Measurements from ENCODE around the gene MCC.

The MCC gene

DNA sequence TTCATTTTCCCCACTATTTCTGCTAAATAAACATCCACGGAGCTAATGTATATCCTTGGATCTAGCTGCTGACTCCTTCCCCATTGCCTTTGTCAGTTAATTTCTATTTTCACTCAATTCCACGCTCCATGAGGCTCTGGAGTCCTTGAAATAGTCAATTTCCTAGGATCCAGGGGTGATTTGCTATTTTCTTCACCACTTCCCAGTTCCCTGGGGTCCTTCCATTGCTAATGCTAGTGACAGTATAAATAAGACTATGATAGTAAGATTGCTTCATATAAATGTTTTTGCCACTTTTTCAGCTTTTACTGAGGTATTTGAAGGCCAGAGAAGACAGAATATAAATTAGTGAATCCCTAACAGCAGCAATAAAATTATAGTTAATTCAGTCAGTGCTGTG, 66.6 kb downstream of the MCC start:
- TF ChIP-seq GATA2 (IDR thresholded peaks at IDR 0.05; ENCODE audit: low read depth, low read length), result no peak
- no peak for TF ChIP-seq GATA3 (IDR thresholded peaks at IDR 0.05; ENCODE audit: low read depth, low read length)

- TF ChIP-seq GATA3 (IDR thresholded peaks at IDR 0.05; ENCODE audit: low read depth, low read length) (no peak), GATA2 (IDR thresholded peaks at IDR 0.05; ENCODE audit: low read depth, low read length) (no peak)
These were observed 82.7 kb downstream of the MCC start for GRCh38 chr5:113405530-113405929.

DNA sequence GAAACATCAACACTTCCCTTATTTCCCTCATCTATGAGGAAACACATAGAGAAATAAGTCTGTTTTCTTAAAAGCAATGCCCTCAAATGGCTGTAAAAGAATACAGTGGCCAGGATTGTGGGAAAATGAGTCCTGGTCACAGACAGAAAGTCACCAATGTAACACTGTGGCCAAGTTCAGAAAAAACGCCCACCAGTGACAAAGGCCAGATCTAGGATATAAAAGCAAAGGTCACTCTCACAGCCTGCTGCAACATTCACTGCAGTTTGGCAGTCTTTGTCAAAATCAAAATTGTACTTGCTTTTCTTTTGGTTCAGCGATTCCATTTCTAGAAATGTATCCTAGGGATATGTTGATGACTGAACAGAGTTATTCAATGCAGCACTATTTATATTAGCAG, 84.0 kb downstream of the MCC start:
- TF ChIP-seq GATA2 (IDR thresholded peaks at IDR 0.05; ENCODE audit: low read depth, low read length), result no peak

- TF ChIP-seq GATA3 (IDR thresholded peaks at IDR 0.05; ENCODE audit: low read depth, low read length), result no peak
- no peak for TF ChIP-seq GATA2 (IDR thresholded peaks at IDR 0.05; ENCODE audit: low read depth, low read length)
These were observed 91.2 kb downstream of the MCC start for GRCh38 chr5:113397046-113397445.

DNA sequence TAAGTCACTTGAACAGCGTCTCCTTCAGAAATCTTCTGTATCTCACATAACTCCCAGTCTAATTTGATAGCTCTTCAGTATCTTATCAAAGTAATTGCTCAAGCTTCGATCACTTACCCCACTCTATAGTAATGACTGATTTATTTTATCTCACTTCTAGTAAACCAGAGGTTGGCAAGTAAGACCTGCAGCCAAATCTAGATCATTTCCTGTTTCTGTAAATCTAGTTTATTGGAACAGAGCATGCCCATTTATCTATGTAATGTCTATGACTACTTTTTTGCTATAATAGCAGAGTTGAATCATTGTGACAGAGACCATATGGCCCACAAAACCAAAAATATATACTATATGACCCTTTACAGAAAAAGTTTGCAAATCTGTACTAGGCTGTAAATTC, 93.6 kb downstream of the MCC start:
- TF ChIP-seq GATA2 (IDR thresholded peaks at IDR 0.05; ENCODE audit: low read depth, low read length) (no peak), GATA3 (IDR thresholded peaks at IDR 0.05; ENCODE audit: low read depth, low read length) (no peak)

GRCh38 chr5:113390224-113390623, 98.0 kb downstream of the MCC start:
- TF ChIP-seq GATA3 (IDR thresholded peaks at IDR 0.05; ENCODE audit: low read depth, low read length) (no peak), GATA2 (IDR thresholded peaks at IDR 0.05; ENCODE audit: low read depth, low read length) (no peak)

DNA sequence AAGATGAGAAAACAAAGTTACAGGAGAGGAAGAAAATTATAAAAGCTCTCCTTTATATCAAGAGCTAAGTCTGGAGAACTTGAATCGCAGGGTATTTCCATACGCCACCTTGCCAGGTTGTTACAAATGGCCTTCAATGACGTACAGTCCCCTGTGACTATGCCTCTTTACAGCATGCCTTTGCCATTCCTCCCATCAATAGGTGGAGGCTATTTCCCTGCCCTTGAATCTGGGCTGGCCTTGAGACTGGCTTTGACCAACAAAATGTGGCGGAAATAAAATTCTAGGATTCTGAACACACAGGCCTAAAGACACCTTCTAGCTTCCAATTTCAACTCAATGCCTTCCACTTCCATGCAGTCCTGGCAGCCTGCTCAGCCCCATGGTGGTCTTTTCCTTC, 99.1 kb downstream of the MCC start:
- TF ChIP-seq GATA3 (IDR thresholded peaks at IDR 0.05; ENCODE audit: low read depth, low read length), result no peak
- no peak for TF ChIP-seq GATA2 (IDR thresholded peaks at IDR 0.05; ENCODE audit: low read depth, low read length)

DNA sequence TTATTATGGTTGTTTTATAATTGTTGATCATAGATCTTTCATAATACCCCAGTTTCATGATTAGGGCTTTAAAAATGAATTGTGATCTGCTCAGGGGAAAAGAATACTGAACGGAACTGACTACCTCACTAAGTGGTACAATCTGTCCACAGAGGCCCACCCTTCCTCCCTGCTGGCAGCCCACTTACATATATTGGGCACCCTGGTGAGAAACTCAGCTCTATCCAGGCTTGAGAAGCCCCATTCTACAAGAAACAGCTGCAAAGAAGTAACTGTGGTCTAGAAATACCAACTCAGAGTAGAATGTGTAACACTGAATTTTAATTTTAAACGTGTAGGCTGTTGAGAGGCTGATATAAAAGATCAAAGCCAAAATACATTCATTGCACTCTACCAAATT, 100.4 kb downstream of the MCC start:
- TF ChIP-seq GATA3 (IDR thresholded peaks at IDR 0.05; ENCODE audit: low read depth, low read length) (no peak), GATA2 (IDR thresholded peaks at IDR 0.05; ENCODE audit: low read depth, low read length) (no peak)

- TF ChIP-seq GATA3 (IDR thresholded peaks at IDR 0.05; ENCODE audit: low read depth, low read length) (no peak), GATA2 (IDR thresholded peaks at IDR 0.05; ENCODE audit: low read depth, low read length) (no peak)
These were observed 103.4 kb downstream of the MCC start for GRCh38 chr5:113384782-113385285.

- no peak for TF ChIP-seq GATA3 (IDR thresholded peaks at IDR 0.05; ENCODE audit: low read depth, low read length)
- TF ChIP-seq GATA2 (IDR thresholded peaks at IDR 0.05; ENCODE audit: low read depth, low read length), result no peak
These were observed 105.5 kb downstream of the MCC start for GRCh38 chr5:113382731-113383130.

DNA sequence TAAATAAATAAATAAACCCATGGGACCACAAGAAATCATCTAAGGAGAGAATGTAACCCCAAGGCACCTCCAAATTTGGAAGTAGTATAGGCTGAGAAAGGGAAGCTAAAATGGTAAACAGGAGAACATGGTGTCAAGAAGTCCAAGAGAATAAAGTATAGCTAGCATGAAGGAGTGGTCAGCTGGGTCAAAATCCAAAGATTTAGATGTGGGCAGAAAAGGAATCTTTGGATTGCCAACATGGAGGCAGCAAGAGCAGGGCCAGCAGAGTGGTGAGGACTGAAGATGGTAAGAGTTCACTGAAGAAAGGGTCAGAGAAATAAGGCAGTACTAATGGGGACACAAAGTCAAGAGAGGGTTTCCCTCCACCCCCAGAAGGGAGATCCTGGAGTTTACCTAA, 106.5 kb downstream of the MCC start:
- TF ChIP-seq GATA2 (IDR thresholded peaks at IDR 0.05; ENCODE audit: low read depth, low read length), result no peak
- TF ChIP-seq GATA3 (IDR thresholded peaks at IDR 0.05; ENCODE audit: low read depth, low read length), result no peak

GRCh38 chr5:113380807-113381326, 107.4 kb downstream of the MCC start:
- TF ChIP-seq GATA2 (IDR thresholded peaks at IDR 0.05; ENCODE audit: low read depth, low read length), result no peak
- no peak for TF ChIP-seq GATA3 (IDR thresholded peaks at IDR 0.05; ENCODE audit: low read depth, low read length)

GRCh38 chr5:113379936-113380806, 108.1 kb downstream of the MCC start:
- no peak for TF ChIP-seq GATA3 (IDR thresholded peaks at IDR 0.05; ENCODE audit: low read depth, low read length)
- TF ChIP-seq GATA2 (IDR thresholded peaks at IDR 0.05; ENCODE audit: low read depth, low read length), result no peak

DNA sequence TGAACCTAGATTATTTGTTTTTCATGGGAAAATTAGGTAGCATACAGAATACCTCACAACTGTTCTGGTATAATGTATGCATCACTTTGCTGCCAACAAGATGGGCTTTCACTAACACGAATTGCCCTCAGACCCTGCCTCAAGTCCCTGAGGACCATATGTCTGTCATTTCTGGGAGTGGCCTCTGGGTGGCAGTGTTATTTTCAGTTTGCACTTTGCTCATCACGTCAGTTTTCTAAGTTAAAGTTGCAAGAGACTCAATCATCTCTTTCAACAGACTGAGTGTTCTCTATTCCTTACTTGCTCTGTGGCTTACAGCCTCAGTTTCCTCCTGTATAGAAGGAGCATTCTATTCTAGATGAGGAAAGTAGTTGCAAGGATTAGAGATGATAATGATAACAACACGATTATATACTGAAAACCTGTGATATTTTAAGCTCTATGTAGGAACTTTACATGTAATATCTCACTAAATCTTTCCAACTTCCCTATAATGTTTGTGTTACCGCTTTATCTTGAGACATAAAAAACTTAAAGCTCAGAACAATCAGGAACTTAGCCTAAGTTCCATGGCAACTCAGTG, 109.2 kb downstream of the MCC start:
- TF ChIP-seq GATA3 (IDR thresholded peaks at IDR 0.05; ENCODE audit: low read depth, low read length) (no peak), GATA2 (IDR thresholded peaks at IDR 0.05; ENCODE audit: low read depth, low read length) (no peak)

DNA sequence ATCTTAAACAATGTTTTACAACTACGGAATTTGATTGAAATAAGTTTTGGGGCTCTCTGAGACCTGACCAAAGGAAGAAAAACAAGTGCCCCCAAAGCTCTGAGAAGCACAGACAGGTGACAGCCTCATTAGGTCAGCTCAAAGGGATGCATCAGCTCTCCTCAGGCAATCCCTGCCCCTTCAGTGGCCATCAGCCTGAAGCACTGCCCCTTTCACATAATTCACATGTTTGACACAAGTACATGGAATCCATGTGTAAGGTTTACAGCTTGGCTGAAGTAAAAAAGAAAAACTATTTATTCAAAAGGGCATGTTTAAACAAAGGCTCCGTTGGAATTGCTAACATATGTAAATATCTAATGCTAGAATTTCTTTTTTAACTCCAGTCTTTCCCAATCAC, 109.7 kb downstream of the MCC start:
- TF ChIP-seq GATA2 (IDR thresholded peaks at IDR 0.05; ENCODE audit: low read depth, low read length) (no peak), GATA3 (IDR thresholded peaks at IDR 0.05; ENCODE audit: low read depth, low read length) (no peak)
